Measurements from ENCODE around the gene NFYC.

The NFYC gene

DNA sequence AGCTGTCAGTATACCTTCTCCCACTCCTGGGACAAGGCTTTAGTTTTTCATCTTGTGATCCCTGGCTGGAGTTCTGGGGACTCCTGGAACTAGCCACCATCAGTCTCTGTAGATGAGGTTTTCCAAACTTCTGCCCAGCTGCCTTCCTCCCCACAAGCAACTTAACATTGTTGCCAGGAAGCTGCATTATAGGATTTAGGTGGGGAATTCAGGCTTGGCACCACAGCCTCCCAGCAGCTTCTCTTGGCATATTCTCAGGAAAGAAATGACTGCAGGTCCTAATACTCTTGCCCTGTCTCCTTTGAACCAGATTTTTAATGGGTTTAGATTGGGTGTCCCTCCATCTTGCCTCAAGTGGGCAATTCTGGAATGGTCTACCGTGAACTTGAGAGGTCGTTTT, 73.5 kb downstream of the NFYC start:
- Histone ChIP-seq H3K27me3 (no peaks in the 10 kb centered on the region), H3K36me3 (peaks cover 100% of the 10 kb centered on the region), H3K4me1 (ENCODE audit: control insufficient read depth in 1 of 2, insufficient read depth in 1 of 2, low read depth in 1 of 2, low read length in 1 of 2) (no peaks in the 10 kb centered on the region), H3K4me3 (ENCODE audit: low read depth in 1 of 2, low read length in 1 of 2) (no peak overlapping the region), H3K27ac (no peak overlapping the region), H3K9me3 (peaks cover 4% of the 10 kb centered on the region)
- TF ChIP-seq CTCF (IDR thresholded peaks at IDR 0.05): no peak

DNA sequence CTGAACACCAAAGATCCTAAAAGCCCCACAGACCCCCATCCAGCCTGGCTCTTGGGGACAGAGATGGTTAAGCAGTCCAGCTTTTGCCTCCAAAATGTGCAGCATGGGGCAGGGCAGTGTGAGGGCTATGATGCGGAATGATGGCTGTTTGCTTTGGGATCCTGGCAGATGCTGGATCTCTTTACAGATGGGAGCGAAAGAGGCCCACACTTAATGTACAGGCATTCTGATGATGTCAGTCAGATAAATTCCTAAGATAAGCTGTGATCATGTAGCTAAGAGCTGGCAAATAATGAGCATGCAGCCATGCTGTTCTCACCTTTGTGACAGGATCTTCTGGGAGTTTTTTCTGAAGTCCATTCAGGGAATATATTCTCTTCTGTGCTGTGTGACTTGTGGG, 74.5 kb downstream of the NFYC start:
- TF ChIP-seq CTCF (IDR thresholded peaks at IDR 0.05): no peak
- no peaks in the 10 kb centered on the region for H3K4me1 ChIP-seq (ENCODE audit: control insufficient read depth in 1 of 2, insufficient read depth in 1 of 2, low read depth in 1 of 2, low read length in 1 of 2)
- peaks cover 100% of the 10 kb centered on the region for H3K36me3 ChIP-seq
- no peak overlapping the region for H3K27ac ChIP-seq
- no peak overlapping the region for H3K4me3 ChIP-seq (ENCODE audit: low read depth in 1 of 2, low read length in 1 of 2)
- H3K27me3 ChIP-seq: no peaks in the 10 kb centered on the region
- peaks cover 4% of the 10 kb centered on the region for H3K9me3 ChIP-seq

DNA sequence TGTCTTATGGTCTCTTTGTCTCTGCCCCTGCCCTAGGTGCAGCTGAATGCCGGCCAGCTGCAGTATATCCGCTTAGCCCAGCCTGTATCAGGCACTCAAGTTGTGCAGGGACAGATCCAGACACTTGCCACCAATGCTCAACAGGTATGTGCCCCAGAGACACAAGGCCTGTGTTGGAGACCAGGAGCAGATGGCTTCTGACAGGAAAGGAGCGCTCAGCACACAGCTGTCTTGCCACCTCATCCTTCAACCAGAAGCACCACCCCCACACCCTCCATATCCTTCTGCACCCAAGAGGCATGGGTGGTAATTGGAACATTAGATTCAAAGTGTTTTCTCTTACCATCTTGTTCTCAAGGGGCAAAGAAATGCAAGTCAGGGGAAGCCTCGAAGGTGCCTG, 75.1 kb downstream of the NFYC start:
- Histone ChIP-seq H3K27me3 (no peaks in the 10 kb centered on the region), H3K36me3 (peaks cover 100% of the 10 kb centered on the region), H3K9me3 (peaks cover 4% of the 10 kb centered on the region), H3K4me1 (ENCODE audit: control insufficient read depth in 1 of 2, insufficient read depth in 1 of 2, low read depth in 1 of 2, low read length in 1 of 2) (no peaks in the 10 kb centered on the region), H3K4me3 (ENCODE audit: low read depth in 1 of 2, low read length in 1 of 2) (no peak overlapping the region), H3K27ac (no peak overlapping the region)
- TF ChIP-seq CTCF (IDR thresholded peaks at IDR 0.05): no peak

DNA sequence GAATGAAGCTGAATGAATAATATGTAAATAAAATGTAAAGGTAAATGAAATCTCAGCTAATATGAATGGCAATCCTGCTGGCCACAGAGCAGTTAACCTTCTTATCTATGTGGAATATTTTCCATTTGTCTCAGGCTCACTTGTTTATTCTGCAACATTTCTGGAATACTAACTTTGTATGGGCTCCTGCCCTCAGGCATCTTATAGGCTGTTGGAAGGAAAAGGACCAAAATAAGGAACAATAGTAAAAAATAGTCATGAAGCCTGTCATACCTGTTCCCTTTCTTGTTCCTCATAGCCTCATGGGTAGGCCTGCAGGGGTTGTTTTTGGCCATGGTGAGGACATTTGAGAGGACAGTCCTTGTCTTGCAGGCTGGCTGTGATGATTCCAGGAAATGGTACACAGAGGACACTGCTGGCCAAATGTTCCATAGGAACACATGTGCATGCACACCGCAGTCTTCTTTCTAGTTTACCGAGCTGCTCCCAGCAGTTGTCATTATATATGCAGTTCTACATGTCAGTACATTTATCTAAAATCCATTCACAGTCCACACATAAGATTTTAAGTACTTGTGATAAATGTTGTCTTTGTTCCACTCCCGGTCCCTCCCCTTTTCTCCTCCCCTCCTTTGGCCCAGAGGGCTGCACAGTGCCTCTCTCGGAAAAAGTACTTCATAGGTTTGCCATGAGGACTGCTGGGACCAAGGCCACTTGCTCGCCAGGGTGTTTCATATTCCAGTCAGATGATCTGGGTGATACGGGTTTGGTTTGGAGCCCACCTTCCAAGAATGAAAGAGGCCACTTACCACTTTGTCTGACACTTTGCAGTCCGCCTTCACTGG, 76.9 kb downstream of the NFYC start:
- peaks cover 96% of the 10 kb centered on the region for H3K36me3 ChIP-seq
- no peak overlapping the region for H3K4me3 ChIP-seq (ENCODE audit: low read depth in 1 of 2, low read length in 1 of 2)
- H3K27me3 ChIP-seq: no peaks in the 10 kb centered on the region
- no peak for TF ChIP-seq CTCF (IDR thresholded peaks at IDR 0.05)
- no peak overlapping the region for H3K27ac ChIP-seq
- peaks cover 4% of the 10 kb centered on the region for H3K9me3 ChIP-seq
- H3K4me1 ChIP-seq (ENCODE audit: control insufficient read depth in 1 of 2, insufficient read depth in 1 of 2, low read depth in 1 of 2, low read length in 1 of 2): no peaks in the 10 kb centered on the region

DNA sequence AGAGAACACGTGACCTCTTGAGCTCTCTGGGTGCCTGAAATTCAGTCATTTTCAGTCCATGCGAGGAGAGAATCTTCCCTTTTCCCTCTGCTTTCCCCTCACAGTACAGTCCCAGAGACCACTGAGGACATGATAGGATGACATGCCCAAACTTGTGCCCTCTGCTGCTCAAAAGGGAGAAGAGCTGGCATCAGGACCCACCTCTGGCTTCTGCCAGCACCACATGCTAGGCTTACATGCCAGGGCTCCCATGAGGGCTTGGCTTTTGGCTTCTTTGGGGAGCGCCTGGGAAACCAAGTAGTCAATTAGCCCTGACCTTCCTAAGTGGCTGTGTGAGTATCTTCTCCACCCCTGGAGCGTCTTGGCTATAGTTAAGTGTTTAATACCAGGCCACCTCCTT, 78.3 kb downstream of the NFYC start:
- Histone ChIP-seq H3K36me3 (peaks cover 89% of the 10 kb centered on the region), H3K27ac (no peak overlapping the region)

More for the DNA sequence above, 78.3 kb downstream of the NFYC start:
- Histone ChIP-seq H3K27me3 (no peaks in the 10 kb centered on the region), H3K4me3 (ENCODE audit: low read depth in 1 of 2, low read length in 1 of 2) (no peak overlapping the region), H3K4me1 (ENCODE audit: control insufficient read depth in 1 of 2, insufficient read depth in 1 of 2, low read depth in 1 of 2, low read length in 1 of 2) (no peaks in the 10 kb centered on the region), H3K9me3 (peaks cover 4% of the 10 kb centered on the region)
- TF ChIP-seq CTCF (IDR thresholded peaks at IDR 0.05): no peak

Data from neutrophil (primary cell).